Vagina (tissue), 2 donors: ENCODE data around the gene PTPRM. TPM values are rescaled to one million over a fixed set of nuclear protein-coding genes. Genes with fewer than 3 reads are reported as not detected.

Source experiments
- DNase-seq, 2 donors: peaks; one replicate each; pipeline ENCODE4 v3.0.0-alpha.2; 2017; ENCODE audit errors: extremely low spot score in 2 of 2
- H3K27ac ChIP-seq: fragments of 200-600 bp; sonication (generic); one replicate; pipeline ENCODE4 v1.5.1; 2019
- H3K27me3 ChIP-seq: fragments of 200-600 bp; sonication (generic); one replicate; pipeline ENCODE4 v1.5.1; 2019
- H3K36me3 ChIP-seq, 2 donors: fragments of 200-600 bp; sonication (generic); one replicate each; pipeline ENCODE4 v1.5.1; 2017 to 2019
- H3K4me1 ChIP-seq: fragments of 200-600 bp; sonication (generic); one replicate; pipeline ENCODE4 v1.5.1; 2019
- H3K4me3 ChIP-seq, 2 donors: fragments of 200-600 bp; sonication (generic); 1 replicate in 1 of 2; 2 replicates in 1 of 2; pipeline ENCODE4 v1.5.1; 2016 to 2019
- H3K9me3 ChIP-seq: fragments of 200-600 bp; sonication (generic); one replicate; pipeline ENCODE4 v1.5.1; 2019
- CTCF ChIP-seq, 3 experiments: fragments of 450-650 bp in 2 of 3; fragments of 200-600 bp in 1 of 3; sonication (generic) in 1 of 3; IDR thresholded peaks; one replicate each; pipeline ENCODE4 v1.5.1; 2017 to 2019; ENCODE audit warnings: antibody characterized with exemption in 3 of 3, mild to moderate bottlenecking in 2 of 3, moderate library complexity in 2 of 3
- POLR2A ChIP-seq, 2 donors: fragments of 450-650 bp; IDR thresholded peaks; one replicate each; pipeline ENCODE4 v1.6.1; 2017; ENCODE audit warnings: antibody characterized with exemption in 2 of 2, mild to moderate bottlenecking in 2 of 2, moderate library complexity in 2 of 2
- POLR2AphosphoS5 ChIP-seq, 2 donors: sonication (generic); formaldehyde crosslinking; IDR thresholded peaks; one replicate each; pipeline ENCODE4 v1.9.0; 2017; ENCODE audit warnings: antibody characterized with exemption in 2 of 2, mild to moderate bottlenecking in 2 of 2, low read depth in 1 of 2; ENCODE audit not compliant: insufficient read depth in 1 of 2
- intact Hi-C: fragments of 100-400 bp; cut with DNase I; formaldehyde crosslinking; loops from one replicate; pipeline ENCODE4 v1.15.1; 2023
- total RNA-seq: library from RNA; depleted of rRNA; stranded (reverse); fragments of >200 nt; gene quantifications from one replicate; pipeline ENCODE4 v1.2.3, GENCODE V29; 2016

PTPRM gene
- total RNA-seq, 1 donor from 2014 or later: 60.2 TPM

DNA sequence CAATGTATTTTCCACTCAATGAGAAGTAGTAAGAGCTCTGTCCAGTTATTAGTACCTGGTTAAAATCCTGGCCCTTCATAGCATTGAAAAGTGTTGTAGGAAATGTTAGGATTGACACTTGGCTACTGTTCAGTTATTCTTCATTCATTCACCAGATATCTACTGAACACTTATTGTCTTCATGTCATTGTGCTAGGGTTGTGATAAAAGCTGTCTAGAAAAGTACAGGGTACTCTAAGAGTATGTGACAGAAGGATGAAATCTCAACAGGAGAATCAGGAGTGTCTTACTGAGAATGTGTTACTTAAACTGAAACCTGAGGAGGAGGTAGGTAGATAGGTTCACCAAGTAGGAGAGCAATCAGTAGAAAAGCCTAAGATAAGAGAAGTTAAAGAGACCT is 530.3 kb downstream of the PTPRM start:
- DNase-seq: no peak
- TF ChIP-seq POLR2AphosphoS5 (IDR thresholded peaks at IDR 0.05; ENCODE audit: insufficient read depth in 1 of 2, low read depth in 1 of 2) (no peak), POLR2A (IDR thresholded peaks at IDR 0.05) (no peak), CTCF (IDR thresholded peaks at IDR 0.05) (no peak)
- intact Hi-C loops: no loop called here

DNA sequence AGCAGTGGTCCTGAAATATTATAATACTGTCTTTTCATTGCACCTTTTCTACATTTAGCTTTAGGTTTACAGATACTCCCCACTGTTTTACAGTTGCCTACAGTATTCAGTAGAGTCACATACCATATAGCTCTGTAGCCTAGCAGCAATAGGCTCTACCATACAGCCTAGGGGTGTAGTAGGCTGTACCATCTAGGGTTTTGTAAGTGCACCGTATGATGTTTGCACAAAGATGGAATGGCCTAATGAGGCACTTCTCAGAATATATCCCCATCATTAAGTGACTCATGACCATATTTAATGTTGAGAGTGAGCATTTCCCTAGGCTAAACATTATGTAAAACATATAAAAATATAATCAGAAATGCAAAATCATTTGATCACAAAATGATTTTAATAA is 530.8 kb downstream of the PTPRM start:
- intact Hi-C loops: no loop called here
- no peak for TF ChIP-seq POLR2A (IDR thresholded peaks at IDR 0.05)
- TF ChIP-seq POLR2AphosphoS5 (IDR thresholded peaks at IDR 0.05; ENCODE audit: insufficient read depth in 1 of 2, low read depth in 1 of 2): no peak
- no peak for TF ChIP-seq CTCF (IDR thresholded peaks at IDR 0.05)
- peaks cover 3% of the 10 kb centered on the region for H3K9me3 ChIP-seq

More for the DNA sequence above, 530.3 kb downstream of the PTPRM start:
- Histone ChIP-seq H3K4me3 (no peak overlapping the region), H3K9me3 (no peaks in the 10 kb centered on the region), H3K27ac (no peak overlapping the region), H3K27me3 (no peaks in the 10 kb centered on the region), H3K4me1 (no peaks in the 10 kb centered on the region), H3K36me3 (no peaks in the 10 kb centered on the region)

DNA sequence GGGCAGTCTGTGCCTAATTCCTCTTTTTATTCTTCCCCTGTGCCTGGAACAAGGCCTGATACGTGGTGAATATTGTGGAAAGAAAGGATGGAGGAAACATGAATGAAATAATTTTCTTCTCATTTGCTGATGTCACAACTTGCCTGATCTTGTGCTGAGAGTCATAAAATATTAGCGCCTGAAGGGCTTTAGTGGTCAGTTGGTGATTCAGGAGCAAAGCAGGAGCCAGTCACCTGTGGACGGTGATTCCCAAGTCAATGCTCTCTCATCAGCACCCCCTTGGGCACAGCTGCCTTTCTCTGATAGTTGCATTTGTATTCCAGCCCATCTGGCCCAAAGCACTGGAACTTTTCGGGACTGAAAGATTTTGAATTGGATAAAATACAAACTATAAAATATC is 539.5 kb downstream of the PTPRM start:
- DNase-seq: no peak
- intact Hi-C loops: no loop called here
- Histone ChIP-seq H3K9me3 (peaks cover 5% of the 10 kb centered on the region), H3K36me3 (no peaks in the 10 kb centered on the region), H3K27me3 (no peaks in the 10 kb centered on the region), H3K4me3 (no peak overlapping the region), H3K27ac (no peak overlapping the region), H3K4me1 (no peaks in the 10 kb centered on the region)
- no peak for TF ChIP-seq CTCF (IDR thresholded peaks at IDR 0.05)
- no peak for TF ChIP-seq POLR2AphosphoS5 (IDR thresholded peaks at IDR 0.05; ENCODE audit: insufficient read depth in 1 of 2, low read depth in 1 of 2)
- no peak for TF ChIP-seq POLR2A (IDR thresholded peaks at IDR 0.05)

More for the DNA sequence above, 530.8 kb downstream of the PTPRM start:
- H3K27me3 ChIP-seq: no peaks in the 10 kb centered on the region
- no peaks in the 10 kb centered on the region for H3K36me3 ChIP-seq
- DNase-seq: no peak
- H3K27ac ChIP-seq: no peak overlapping the region
- no peak overlapping the region for H3K4me3 ChIP-seq
- H3K4me1 ChIP-seq: no peaks in the 10 kb centered on the region

GRCh38 chr18:8107426-8107825 is 540.3 kb downstream of the PTPRM start:
- TF ChIP-seq POLR2AphosphoS5 (IDR thresholded peaks at IDR 0.05; ENCODE audit: insufficient read depth in 1 of 2, low read depth in 1 of 2): no peak
- no peak for TF ChIP-seq POLR2A (IDR thresholded peaks at IDR 0.05)
- TF ChIP-seq CTCF (IDR thresholded peaks at IDR 0.05): no peak
- Histone ChIP-seq H3K9me3 (peaks cover 5% of the 10 kb centered on the region), H3K4me3 (no peak overlapping the region), H3K27ac (no peak overlapping the region), H3K4me1 (no peaks in the 10 kb centered on the region), H3K27me3 (no peaks in the 10 kb centered on the region), H3K36me3 (no peaks in the 10 kb centered on the region)
- no peak for DNase-seq
- intact Hi-C loops: no loop called here

DNA sequence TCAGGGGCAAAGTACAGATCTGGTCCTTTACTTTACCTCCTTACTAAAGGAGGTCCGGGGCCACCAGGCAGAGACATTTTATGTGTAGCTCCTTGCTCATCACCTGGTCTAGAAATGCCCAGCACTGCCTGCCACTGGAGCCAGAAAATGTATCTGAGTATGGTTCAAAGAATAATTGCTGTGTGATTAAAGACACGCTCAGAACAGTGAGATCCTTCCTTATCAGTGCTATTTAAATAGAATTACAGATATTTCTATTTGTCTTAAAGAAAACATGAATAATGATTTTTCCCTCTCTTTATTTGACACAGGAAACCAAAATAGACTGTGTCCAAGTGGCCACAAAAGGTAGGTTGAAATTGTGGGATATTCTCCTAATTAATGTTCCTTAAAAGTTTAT is 547.4 kb downstream of the PTPRM start:
- no peaks in the 10 kb centered on the region for H3K27me3 ChIP-seq
- intact Hi-C loops: no loop called here
- no peaks in the 10 kb centered on the region for H3K9me3 ChIP-seq
- no peak overlapping the region for H3K27ac ChIP-seq
- no peak for DNase-seq
- H3K4me1 ChIP-seq: no peaks in the 10 kb centered on the region
- no peaks in the 10 kb centered on the region for H3K36me3 ChIP-seq
- no peak overlapping the region for H3K4me3 ChIP-seq
- TF ChIP-seq CTCF (IDR thresholded peaks at IDR 0.05) (no peak), POLR2A (IDR thresholded peaks at IDR 0.05) (no peak), POLR2AphosphoS5 (IDR thresholded peaks at IDR 0.05; ENCODE audit: insufficient read depth in 1 of 2, low read depth in 1 of 2) (no peak)
